ENCODE data around the gene KDM3B.
A peak's percentile ranks its signal among the peaks of the same experiment; 100 is the strongest.

The KDM3B gene

GRCh38 chr5:138344887-138345622, 7.4 kb upstream of the KDM3B start:
- H3K4me3 ChIP-seq (ENCODE audit: low read depth, low read length): no peak overlapping the region
- DNase-seq (ENCODE audit: low read depth): no peak

GRCh38 chr5:138346889-138347288, 5.6 kb upstream of the KDM3B start:
- no peak for DNase-seq (ENCODE audit: low read depth)
- no peak overlapping the region for H3K4me3 ChIP-seq (ENCODE audit: low read depth, low read length)

- DNase-seq (ENCODE audit: low read depth): peak; percentile 59
- no peak overlapping the region for H3K4me3 ChIP-seq (ENCODE audit: low read depth, low read length)
These were observed 2.5 kb upstream of the KDM3B start for GRCh38 chr5:138349852-138350562.

- H3K4me3 ChIP-seq (ENCODE audit: low read depth, low read length): no peak overlapping the region
- no peak for DNase-seq (ENCODE audit: low read depth)
These were observed 2.0 kb upstream of the KDM3B start for GRCh38 chr5:138350563-138350890.

- no peak overlapping the region for H3K4me3 ChIP-seq (ENCODE audit: low read depth, low read length)
- peak; percentile 75 for DNase-seq (ENCODE audit: low read depth)
These were observed 1.4 kb upstream of the KDM3B start for GRCh38 chr5:138351056-138351455.

- no peak overlapping the region for H3K4me3 ChIP-seq (ENCODE audit: low read depth, low read length)
- no peak for DNase-seq (ENCODE audit: low read depth)
These were observed 968 bp upstream of the KDM3B start for GRCh38 chr5:138351517-138351916.

DNA sequence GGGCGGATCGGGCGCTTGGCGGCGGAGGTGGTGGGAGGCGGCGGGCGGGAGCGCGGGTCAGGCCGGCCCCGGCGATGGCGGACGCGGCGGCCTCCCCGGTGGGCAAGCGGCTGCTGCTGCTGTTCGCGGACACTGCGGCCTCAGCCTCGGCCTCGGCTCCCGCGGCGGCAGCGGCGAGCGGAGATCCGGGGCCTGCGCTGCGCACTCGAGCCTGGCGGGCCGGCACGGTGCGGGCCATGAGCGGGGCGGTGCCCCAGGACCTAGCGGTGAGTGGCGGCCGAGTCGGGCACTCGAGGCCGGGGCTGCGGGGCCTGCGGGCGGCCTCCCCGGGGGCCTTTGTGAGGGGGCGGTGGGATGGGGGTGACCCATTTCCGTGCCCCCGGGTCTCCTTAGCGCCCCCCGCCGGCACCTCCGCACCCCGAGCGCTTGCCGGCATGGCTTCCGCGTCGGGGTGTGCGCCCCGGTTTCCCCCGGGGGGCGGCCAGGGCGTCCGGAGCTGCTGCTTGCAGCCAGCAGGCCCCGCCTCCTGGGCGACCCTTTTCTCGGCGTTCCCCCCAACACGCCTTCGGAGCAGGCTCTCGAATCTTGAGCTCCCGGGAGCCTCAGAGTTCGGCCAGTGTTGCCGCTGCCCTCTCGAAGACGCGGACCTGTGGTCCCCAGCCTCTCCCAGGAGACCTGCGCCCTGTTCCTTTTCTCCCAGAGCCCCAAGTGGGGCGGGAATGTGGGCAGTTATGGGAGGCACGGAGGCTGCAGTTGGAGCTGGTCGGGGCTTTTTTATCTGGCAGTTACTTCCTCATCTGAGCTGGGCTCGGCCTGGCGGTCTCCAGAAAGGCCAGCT, 456 bp downstream of the KDM3B start:
- H3K4me3 ChIP-seq (ENCODE audit: low read depth, low read length): peak overlapping the region; percentile 86
- no peak for DNase-seq (ENCODE audit: low read depth)

- peak overlapping the region; percentile 86 for H3K4me3 ChIP-seq (ENCODE audit: low read depth, low read length)
- DNase-seq (ENCODE audit: low read depth): no peak
These were observed 1.1 kb downstream of the KDM3B start for GRCh38 chr5:138353560-138354080.

DNA sequence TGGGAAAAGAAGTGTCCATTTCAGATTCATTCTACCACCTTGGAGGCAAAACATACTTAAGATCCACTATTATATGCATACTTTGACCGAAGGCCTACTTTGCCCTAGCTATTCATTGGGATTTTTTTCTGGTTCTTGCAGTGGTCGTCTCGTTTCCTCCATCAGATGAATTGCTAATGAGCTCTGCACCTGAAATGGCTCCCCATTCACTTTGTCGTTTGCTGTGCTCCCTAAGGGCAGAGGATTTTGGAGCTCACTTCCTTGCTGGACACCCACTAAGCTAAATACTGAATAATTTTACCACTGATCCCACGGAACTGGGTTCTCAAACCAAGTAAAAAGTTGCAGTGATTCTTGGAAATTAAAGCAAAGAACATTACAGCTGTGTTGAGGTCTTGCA, 1.9 kb downstream of the KDM3B start:
- H3K4me3 ChIP-seq (ENCODE audit: low read depth, low read length): peak overlapping the region; percentile 86
- no peak for DNase-seq (ENCODE audit: low read depth)

GRCh38 chr5:138354926-138355378, 2.5 kb downstream of the KDM3B start:
- peak; percentile 45 for DNase-seq (ENCODE audit: low read depth)
- no peak overlapping the region for H3K4me3 ChIP-seq (ENCODE audit: low read depth, low read length)

GRCh38 chr5:138359621-138360020, 7.1 kb downstream of the KDM3B start:
- no peak overlapping the region for H3K4me3 ChIP-seq (ENCODE audit: low read depth, low read length)
- no peak for DNase-seq (ENCODE audit: low read depth)

DNA sequence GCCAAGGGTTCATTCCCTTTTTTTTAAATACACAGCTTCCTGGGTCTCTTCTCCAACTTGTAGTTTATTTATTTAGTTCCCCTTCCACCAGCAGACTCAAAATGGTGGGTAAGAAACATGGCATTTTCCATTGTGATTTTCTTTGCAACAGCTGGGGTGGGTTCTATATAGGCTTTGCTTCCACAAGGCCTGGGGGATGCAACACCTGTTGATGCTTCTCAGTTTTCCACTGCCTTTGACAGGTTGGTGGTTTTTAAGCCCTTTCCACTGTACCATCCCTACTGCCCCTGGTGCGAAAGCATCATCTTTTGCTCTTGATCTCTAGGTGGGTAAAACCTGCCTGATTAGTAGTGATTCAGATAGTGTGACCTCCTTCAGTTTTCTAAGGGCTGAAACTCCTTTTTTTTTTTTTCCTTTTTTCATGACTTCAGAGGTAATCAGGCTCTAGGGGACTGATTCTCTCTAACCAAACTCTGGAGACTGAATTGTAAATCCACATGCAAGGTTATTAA, 8.5 kb downstream of the KDM3B start:
- no peak for DNase-seq (ENCODE audit: low read depth)
- H3K4me3 ChIP-seq (ENCODE audit: low read depth, low read length): no peak overlapping the region

DNA sequence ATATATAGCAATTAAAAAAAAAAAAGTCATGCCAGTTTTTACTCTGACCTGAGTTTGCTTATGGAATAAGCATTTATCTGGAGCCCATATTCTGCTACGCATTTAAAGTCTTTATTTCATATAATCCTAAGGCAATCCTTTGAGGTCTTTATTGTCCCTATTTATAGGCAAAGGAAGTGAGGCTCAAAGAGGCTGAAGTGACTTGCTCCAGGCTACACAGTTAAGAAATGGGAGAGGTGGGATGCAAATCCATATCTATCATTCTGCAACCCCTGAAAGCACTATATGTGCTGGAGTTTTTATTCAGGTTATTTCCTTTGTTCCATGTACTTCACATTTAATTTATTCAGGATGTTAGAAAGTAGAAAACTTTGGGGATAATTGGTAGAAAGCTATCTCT, 12.1 kb downstream of the KDM3B start:
- no peak overlapping the region for H3K4me3 ChIP-seq (ENCODE audit: low read depth, low read length)
- no peak for DNase-seq (ENCODE audit: low read depth)

DNA sequence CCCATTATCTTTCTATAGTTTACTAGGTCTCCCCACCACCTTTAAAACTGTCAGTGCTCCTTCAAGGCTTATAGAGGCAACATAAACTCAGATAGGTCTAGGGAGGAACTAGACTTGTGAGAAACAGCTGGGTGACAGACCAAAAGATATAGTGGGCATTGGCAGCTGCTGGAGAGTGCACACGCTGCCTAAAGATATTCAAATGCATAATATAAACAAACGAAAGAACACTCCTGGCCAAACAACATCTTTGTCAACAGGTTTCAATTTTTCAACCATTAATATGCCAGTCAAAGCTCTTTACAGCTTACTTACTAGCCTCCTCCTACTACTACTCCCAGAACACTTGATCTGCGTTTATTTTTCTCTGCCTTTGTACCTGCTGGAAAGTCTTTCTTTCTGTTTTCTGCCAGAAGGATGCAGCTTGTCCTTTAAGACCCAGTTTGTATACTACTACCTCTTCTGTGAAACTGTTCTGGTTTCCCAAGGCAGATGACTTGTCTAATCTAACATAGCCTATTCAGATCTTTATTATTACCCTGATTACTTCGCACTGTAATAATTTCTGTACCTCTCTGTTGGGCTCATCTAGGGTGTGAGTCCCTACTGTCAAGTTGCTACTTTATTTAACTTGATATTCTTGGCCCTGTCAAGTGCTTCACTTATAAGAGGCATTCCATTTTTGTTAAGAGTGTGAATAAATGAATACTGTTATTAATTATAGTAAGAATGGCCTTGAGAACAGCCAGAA, 14.3 kb downstream of the KDM3B start:
- DNase-seq (ENCODE audit: low read depth): no peak
- no peak overlapping the region for H3K4me3 ChIP-seq (ENCODE audit: low read depth, low read length)

GRCh38 chr5:138369261-138369660, 16.8 kb downstream of the KDM3B start:
- no peak for DNase-seq (ENCODE audit: low read depth)
- no peak overlapping the region for H3K4me3 ChIP-seq (ENCODE audit: low read depth, low read length)

DNA sequence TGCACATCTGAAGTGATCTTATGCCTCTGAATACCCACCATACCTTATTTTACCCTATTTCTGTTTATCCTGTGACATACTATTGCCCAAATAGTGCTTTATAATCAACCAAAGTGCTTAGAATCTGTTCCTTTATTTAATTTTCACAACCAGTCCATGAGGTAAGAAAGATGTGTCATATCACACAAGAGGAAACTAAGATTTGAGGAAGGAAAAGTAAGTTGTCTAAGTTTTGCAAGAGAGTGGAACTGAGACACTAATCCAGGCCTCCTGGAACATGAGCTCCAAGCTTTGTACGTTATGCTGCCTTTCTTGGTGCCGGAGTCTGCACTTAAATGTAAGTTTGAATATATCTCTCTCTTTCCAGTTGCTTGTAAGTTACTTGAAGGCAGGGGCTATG, 17.2 kb downstream of the KDM3B start:
- no peak for DNase-seq (ENCODE audit: low read depth)
- H3K4me3 ChIP-seq (ENCODE audit: low read depth, low read length): no peak overlapping the region

DNA sequence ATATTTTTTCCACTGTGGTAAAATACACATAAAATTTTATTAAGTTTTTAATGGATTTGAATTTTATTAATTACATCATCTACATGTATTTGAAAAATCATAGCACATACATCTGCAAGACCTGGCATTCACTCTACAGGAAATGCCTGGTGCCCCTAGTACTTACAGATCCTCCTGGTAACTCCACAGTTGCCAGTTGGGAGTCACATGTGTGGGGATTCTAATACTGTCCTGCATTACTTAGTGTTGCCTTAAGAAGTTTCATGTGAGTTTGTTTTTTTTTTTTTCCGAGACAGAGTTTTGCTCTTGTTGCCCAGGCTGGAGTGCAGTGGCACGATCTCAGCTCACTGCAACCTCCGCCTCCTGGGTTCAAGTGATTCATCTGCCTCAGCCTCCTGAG, 18.1 kb downstream of the KDM3B start:
- DNase-seq (ENCODE audit: low read depth): no peak
- H3K4me3 ChIP-seq (ENCODE audit: low read depth, low read length): no peak overlapping the region

GRCh38 chr5:138371454-138371853, 19.0 kb downstream of the KDM3B start:
- H3K4me3 ChIP-seq (ENCODE audit: low read depth, low read length): no peak overlapping the region
- no peak for DNase-seq (ENCODE audit: low read depth)

GRCh38 chr5:138372225-138372624, 19.7 kb downstream of the KDM3B start:
- no peak for DNase-seq (ENCODE audit: low read depth)
- H3K4me3 ChIP-seq (ENCODE audit: low read depth, low read length): no peak overlapping the region
